K562 (cell line): ENCODE data around the gene FRMD3. TPM values are rescaled to one million over a fixed set of nuclear protein-coding genes. Genes with fewer than 3 reads are reported as not detected.

Source experiments
- ATAC-seq: fragments of 200-7000 bp; cut with Tn5 transposase; 3 replicates; pipeline ENCODE4 v1.9.1; 2020; ENCODE audit warnings: moderate library complexity
- BruUV-seq: library from RNA; stranded (reverse); fragments of 400-500 nt; replicated peaks from 2 replicates; lab custom pipeline; 2021; lab: Mats Ljungman, UMichigan
- CTCF ChIA-PET: fragments of 300-600 bp; formaldehyde crosslinking; extraction: SDS; loops from one replicate; lab custom pipeline; 2021; ENCODE audit warnings: low intra/inter-chr PET ratio; lab: Yijun Ruan, JAX
- POLR2A ChIA-PET: fragments of 300-600, 350-650 bp; sonication (Branson Sonifier 250); formaldehyde crosslinking; extraction: SDS; loops from one replicate; lab custom pipeline; 2021; ENCODE audit warnings: antibody characterized with exemption, inconsistent platforms; lab: Yijun Ruan, JAX
- DNase-seq, 4 experiments: peaks; one replicate each; pipeline versions ENCODE4 v3.0.0 to v3.0.0-alpha.2; 2011 to 2018; ENCODE audit warnings: low spot score in 3 of 4, mixed read lengths in 3 of 4; ENCODE audit errors: extremely low read depth in 1 of 4
- FAIRE-seq: peaks from 2 replicates; lab custom pipeline; 2011; peaks lifted over from hg19 to GRCh38; lab: Jason Lieb, UNC
- H2AFZ ChIP-seq: 2 replicates; pipeline ENCODE4 v1.6.0; 2011; ENCODE audit warnings: low read depth, low read length, control low read depth, inconsistent platforms
- H3K27ac ChIP-seq: fragments of 200-600 bp; 3 replicates; pipeline ENCODE4 v1.8.0; 2011; ENCODE audit warnings: low read depth, mild to moderate bottlenecking, control low read depth, inconsistent platforms, low read length, moderate library complexity, mixed read lengths; ENCODE audit errors: extremely low read depth
- H3K27me3 ChIP-seq, 2 experiments: fragments of 300-600 bp in 1 of 2; 2 replicates in 1 of 2; 3 replicates in 1 of 2; pipeline versions ENCODE4 v1.6.0 to v1.8.0; 2011; ENCODE audit warnings: inconsistent platforms in 2 of 2, low read length in 2 of 2, mild to moderate bottlenecking in 1 of 2, mixed read lengths in 1 of 2, moderate library complexity in 1 of 2; ENCODE audit not compliant: control insufficient read depth in 2 of 2, insufficient read depth in 2 of 2
- H3K36me3 ChIP-seq: fragments of 300-600 bp; 3 replicates; pipeline ENCODE4 v1.8.0; 2011; ENCODE audit warnings: mild to moderate bottlenecking, low read length, inconsistent platforms; ENCODE audit not compliant: control insufficient read depth, insufficient read depth
- H3K4me1 ChIP-seq, 2 experiments: fragments of 200-600 bp in 1 of 2; replicated peaks in 1 of 2; 2 replicates in 1 of 2; 3 replicates in 1 of 2; pipeline versions ENCODE4 v1.5.1 to v1.8.0; 2011; ENCODE audit warnings: inconsistent platforms in 2 of 2, low read length in 2 of 2, mild to moderate bottlenecking in 1 of 2, mixed read lengths in 1 of 2, moderate library complexity in 1 of 2; ENCODE audit not compliant: control insufficient read depth in 2 of 2, insufficient read depth in 2 of 2
- H3K4me2 ChIP-seq: 2 replicates; pipeline ENCODE4 v1.6.1; 2011; ENCODE audit warnings: low read length, control low read depth, inconsistent platforms, mixed read lengths; ENCODE audit not compliant: insufficient read depth
- H3K4me3 ChIP-seq: fragments of 200-600 bp; sonication (generic), shearing (Covaris generic); 2 replicates; pipeline ENCODE4 v1.5.1; 2016; ENCODE audit warnings: control low read depth, inconsistent platforms
- H3K79me2 ChIP-seq: fragments of 200-600 bp; 3 replicates; pipeline ENCODE4 v1.8.0; 2011; ENCODE audit warnings: low read length, inconsistent platforms; ENCODE audit not compliant: control insufficient read depth, insufficient read depth
- H3K9ac ChIP-seq, 2 experiments: 2 replicates each; pipeline versions ENCODE4 v1.6.0 to v1.6.1; 2011; ENCODE audit warnings: low read depth in 2 of 2, low read length in 2 of 2, control low read depth in 1 of 2, inconsistent platforms in 1 of 2, mild to moderate bottlenecking in 1 of 2, mixed read lengths in 1 of 2; ENCODE audit not compliant: insufficient read depth in 1 of 2
- H3K9me1 ChIP-seq: one replicate; pipeline ENCODE4 v1.6.0; 2011; ENCODE audit warnings: inconsistent platforms, mild to moderate bottlenecking, low read length, moderate library complexity; ENCODE audit not compliant: control insufficient read depth, insufficient read depth
- H3K9me3 ChIP-seq: replicated peaks from 2 replicates; pipeline ENCODE4 v1.5.1; 2011; ENCODE audit warnings: low read depth, low read length, inconsistent platforms; ENCODE audit not compliant: control insufficient read depth, insufficient read depth
- H4K20me1 ChIP-seq: replicated peaks from 2 replicates; pipeline ENCODE4 v1.6.1; 2011; ENCODE audit warnings: low read length, inconsistent platforms, mixed read lengths; ENCODE audit not compliant: control insufficient read depth, insufficient read depth
- EP400 ChIP-seq: fragments of 450-650 bp; IDR thresholded peaks from 2 replicates; pipeline ENCODE4 v1.6.1; 2017; ENCODE audit warnings: antibody characterized with exemption, mild to moderate bottlenecking, moderate library complexity
- RAD21 ChIP-seq, 2 experiments: fragments of 250-450 bp in 1 of 2; fragments of 450-650 bp in 1 of 2; sonication (Bioruptor Pico) in 1 of 2; formaldehyde crosslinking in 1 of 2; IDR thresholded peaks in 1 of 2; conservative IDR thresholded peaks in 1 of 2; 2 replicates each; pipeline versions ENCODE4 v1.4.0 to v1.8.0; 2020 to 2022; ENCODE audit warnings: mild to moderate bottlenecking in 2 of 2, moderate library complexity in 1 of 2
- TAF7 ChIP-seq: fragments of 450-650 bp; IDR thresholded peaks from 2 replicates; pipeline ENCODE4 v1.6.1; 2016; ENCODE audit warnings: missing genetic modification characterization, missing compliant biosample characterization
- ZNF263 ChIP-seq: sonication (generic); formaldehyde crosslinking; IDR thresholded peaks from 2 replicates; pipeline ENCODE4 v1.8.0; 2022; ENCODE audit warnings: mild to moderate bottlenecking, missing genetic modification reagents, borderline replicate concordance
- WGBS: fragments of 100-300 bp; shearing (Covaris generic); methylation state at CpG from one replicate; pipeline ENCODE4 v1.1.6; 2016; ENCODE audit warnings: low coverage, mixed read lengths; ENCODE audit not compliant: insufficient coverage; ENCODE audit errors: missing lambda C conversion rate; 5-methylcytosine and 5-hydroxymethylcytosine counted together
- in situ Hi-C: fragments of 300-500 bp; cut with MboI; formaldehyde crosslinking; loops from 4 replicates; pipeline ENCODE4 v1.15.0; 2018; ENCODE audit warnings: inconsistent platforms, mixed read lengths
- intact Hi-C: fragments of 100-400 bp; cut with micrococcal nuclease; formaldehyde crosslinking; loops from 2 replicates; pipeline ENCODE4 v1.14.2; 2022
- polyA plus RNA-seq, 8 experiments: library from polyadenylated mRNA; depleted of rRNA in 4 of 8; stranded (reverse) in 5 of 8; unstranded in 3 of 8; fragments of >200 nt; fragmentation: Nextera tagmentation in 2 of 8; fragmentation: Illumina TruSeq in 1 of 8; extraction: Ambion mirVana in 2 of 8; extraction: Trizol in 1 of 8; gene quantifications; 2 replicates each; pipeline versions ENCODE4 v1.2.1 to v1.2.3, GENCODE V29; 2011 to 2014; ENCODE audit warnings: inconsistent platforms in 1 of 8, missing spikeins in 1 of 8
- total RNA-seq, 7 experiments: library from RNA; depleted of rRNA in 6 of 7; stranded (reverse); fragments of >200 nt in 6 of 7; fragmentation: Illumina TruSeq in 2 of 7; extraction: Trizol in 2 of 7; gene quantifications; 2 replicates each; pipeline versions ENCODE4 v1.2.1 to v1.2.3, GENCODE V29; 2011 to 2021; ENCODE audit warnings: low replicate concordance in 1 of 7
- TF ChIP-seq, protein P1 (sequence below), 2 experiments: fragments of 450-650 bp; IDR thresholded peaks; 2 replicates each; pipeline ENCODE4 v1.6.1; 2016
- TF ChIP-seq, protein P2 (sequence below): sonication (generic); formaldehyde crosslinking; IDR thresholded peaks from 2 replicates; pipeline ENCODE4 v1.8.0; 2022; ENCODE audit warnings: missing genetic modification reagents, mild to moderate bottlenecking, borderline replicate concordance
- TF ChIP-seq, protein P3 (sequence below), 3 experiments: IDR thresholded peaks in 2 of 3; conservative IDR thresholded peaks in 1 of 3; 2 replicates each; pipeline ENCODE4 v1.5.1; 2011 to 2012; ENCODE audit warnings: low read length in 3 of 3, mild to moderate bottlenecking in 3 of 3, control low read depth in 2 of 3, improper control_type of control experiment in 1 of 3, inconsistent platforms in 1 of 3, low read depth in 1 of 3, mixed read lengths in 1 of 3, moderate library complexity in 1 of 3; ENCODE audit not compliant: insufficient read depth in 2 of 3

The FRMD3 gene
- total and polyA plus RNA-seq, 9 of the 15 experiments (the other 6 are each of a cell fraction or from before 2014, with no cell fraction given), result 0.09 to 0.51 (median 0.21) TPM

DNA sequence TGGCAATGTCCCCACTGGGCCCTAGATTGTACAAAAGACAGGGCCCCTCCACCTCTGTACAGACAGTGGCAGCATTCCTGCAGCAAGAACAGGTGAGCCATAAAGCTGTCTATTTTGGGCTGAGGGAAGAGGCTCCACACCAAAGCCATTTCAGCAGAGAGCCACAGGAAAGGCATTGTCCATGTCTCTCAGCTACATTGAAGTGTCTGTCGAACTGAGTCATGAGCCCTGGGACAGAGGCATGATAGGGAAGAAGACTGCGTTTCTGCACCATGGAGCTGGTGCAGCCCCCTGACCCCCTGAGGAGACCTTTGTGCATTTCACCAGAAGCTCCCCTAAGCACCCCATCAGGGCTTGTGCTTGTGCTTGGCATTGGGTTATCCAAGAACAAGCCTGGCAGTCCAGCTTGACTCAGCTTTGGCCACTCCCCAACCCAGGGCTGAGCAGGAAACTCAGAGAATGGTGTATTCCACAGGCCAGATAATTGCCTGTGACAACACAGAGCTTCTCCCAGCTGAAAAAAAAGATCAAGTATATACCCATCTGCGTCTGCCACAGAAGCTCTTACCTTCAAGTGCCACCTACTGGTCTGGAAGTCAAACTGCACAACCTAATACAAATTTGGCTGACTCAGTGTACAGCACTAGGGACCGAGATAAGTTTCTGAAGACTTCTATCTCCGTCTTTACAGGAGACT lies 5.9 kb upstream of the FRMD3 start:
- Histone ChIP-seq H3K4me2 (no peak overlapping the region), H3K27ac (no peak overlapping the region), H2AFZ (no peak overlapping the region), H3K4me1 (no peaks in the 10 kb centered on the region), H3K27me3 (no peaks in the 10 kb centered on the region), H4K20me1 (no peaks in the 10 kb centered on the region), H3K9ac (no peak overlapping the region), H3K9me1 (no peaks in the 10 kb centered on the region), H3K9me3 (no peaks in the 10 kb centered on the region), H3K36me3 (no peaks in the 10 kb centered on the region), H3K4me3 (no peak overlapping the region), H3K79me2 (no peaks in the 10 kb centered on the region)
- intact Hi-C loops, result loop anchor here (5.0 kb wide), 1 partner anchor 212 kb away; no protein-coding TSS in a partner anchor
- FAIRE-seq, result peak; percentile 81
- no TSS peak for BruUV-seq
- peak; percentile 94 for ATAC-seq
- ChIA-PET POLR2A (interaction anchor here (0.6 kb wide), 1 partner anchor 12 kb away, joined by 4 read pairs; no protein-coding TSS in a partner anchor), CTCF (no interaction called here)
- DNase-seq, result peak; percentile 20 to 34 (median 26)
- 0% methylated on average over 3 of the region's 5 CpGs for WGBS
- in situ Hi-C loops, result no loop called here
- TF ChIP-seq EP400 (no peak), TAF7 (tag) (no peak), RAD21 (CRISPR knock-in tag; conservative IDR thresholded peaks at IDR 0.05 in 1 of 2, IDR thresholded peaks at IDR 0.05 in 1 of 2) (peak in 1 of 2 experiments; percentile 53; a peak in 2 of 4 replicates), ZNF263 (CRISPR knock-in tag) (no peak)
- TF ChIP-seq, protein P1, sequence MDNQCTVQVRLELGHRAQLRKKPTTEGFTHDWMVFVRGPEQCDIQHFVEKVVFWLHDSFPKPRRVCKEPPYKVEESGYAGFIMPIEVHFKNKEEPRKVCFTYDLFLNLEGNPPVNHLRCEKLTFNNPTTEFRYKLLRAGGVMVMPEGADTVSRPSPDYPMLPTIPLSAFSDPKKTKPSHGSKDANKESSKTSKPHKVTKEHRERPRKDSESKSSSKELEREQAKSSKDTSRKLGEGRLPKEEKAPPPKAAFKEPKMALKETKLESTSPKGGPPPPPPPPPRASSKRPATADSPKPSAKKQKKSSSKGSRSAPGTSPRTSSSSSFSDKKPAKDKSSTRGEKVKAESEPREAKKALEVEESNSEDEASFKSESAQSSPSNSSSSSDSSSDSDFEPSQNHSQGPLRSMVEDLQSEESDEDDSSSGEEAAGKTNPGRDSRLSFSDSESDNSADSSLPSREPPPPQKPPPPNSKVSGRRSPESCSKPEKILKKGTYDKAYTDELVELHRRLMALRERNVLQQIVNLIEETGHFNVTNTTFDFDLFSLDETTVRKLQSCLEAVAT (IDR thresholded peaks at IDR 0.05), result no peak
- TF ChIP-seq, protein P2, sequence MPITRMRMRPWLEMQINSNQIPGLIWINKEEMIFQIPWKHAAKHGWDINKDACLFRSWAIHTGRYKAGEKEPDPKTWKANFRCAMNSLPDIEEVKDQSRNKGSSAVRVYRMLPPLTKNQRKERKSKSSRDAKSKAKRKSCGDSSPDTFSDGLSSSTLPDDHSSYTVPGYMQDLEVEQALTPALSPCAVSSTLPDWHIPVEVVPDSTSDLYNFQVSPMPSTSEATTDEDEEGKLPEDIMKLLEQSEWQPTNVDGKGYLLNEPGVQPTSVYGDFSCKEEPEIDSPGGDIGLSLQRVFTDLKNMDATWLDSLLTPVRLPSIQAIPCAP (CRISPR knock-in tag), result no peak
- TF ChIP-seq, protein P3, sequence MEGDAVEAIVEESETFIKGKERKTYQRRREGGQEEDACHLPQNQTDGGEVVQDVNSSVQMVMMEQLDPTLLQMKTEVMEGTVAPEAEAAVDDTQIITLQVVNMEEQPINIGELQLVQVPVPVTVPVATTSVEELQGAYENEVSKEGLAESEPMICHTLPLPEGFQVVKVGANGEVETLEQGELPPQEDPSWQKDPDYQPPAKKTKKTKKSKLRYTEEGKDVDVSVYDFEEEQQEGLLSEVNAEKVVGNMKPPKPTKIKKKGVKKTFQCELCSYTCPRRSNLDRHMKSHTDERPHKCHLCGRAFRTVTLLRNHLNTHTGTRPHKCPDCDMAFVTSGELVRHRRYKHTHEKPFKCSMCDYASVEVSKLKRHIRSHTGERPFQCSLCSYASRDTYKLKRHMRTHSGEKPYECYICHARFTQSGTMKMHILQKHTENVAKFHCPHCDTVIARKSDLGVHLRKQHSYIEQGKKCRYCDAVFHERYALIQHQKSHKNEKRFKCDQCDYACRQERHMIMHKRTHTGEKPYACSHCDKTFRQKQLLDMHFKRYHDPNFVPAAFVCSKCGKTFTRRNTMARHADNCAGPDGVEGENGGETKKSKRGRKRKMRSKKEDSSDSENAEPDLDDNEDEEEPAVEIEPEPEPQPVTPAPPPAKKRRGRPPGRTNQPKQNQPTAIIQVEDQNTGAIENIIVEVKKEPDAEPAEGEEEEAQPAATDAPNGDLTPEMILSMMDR (IDR thresholded peaks at IDR 0.05 in 2 of 3, conservative IDR thresholded peaks at IDR 0.05 in 1 of 3; ENCODE audit: insufficient read depth in 2 of 3, low read depth in 1 of 3, low read length in 3 of 3), result peak; percentile 45 to 58 (median 49)
